ENCODE data around the gene CLDN24. TPM values are rescaled to one million over a fixed set of nuclear protein-coding genes. Genes with fewer than 3 reads are reported as not detected.
A peak's percentile ranks its signal among the peaks of the same experiment; 100 is the strongest.

The CLDN24 gene
- total RNA-seq, 4 donors from 2014 or later = not detected

GRCh38 chr4:183344523-183345255 is 22.5 kb upstream of the CLDN24 start:
- H3K9me3 ChIP-seq = no peaks in the 10 kb centered on the region
- WGBS, 2 donors (ENCODE audit: low coverage in 1 of 2) = 100% methylated on average over 1 of the region's 15 CpGs; no CpG with 5 or more reads in 1 of the 2 donors
- ATAC-seq = no peak
- TF ChIP-seq CTCF (IDR thresholded peaks at IDR 0.05) = no peak
- TF ChIP-seq POLR2A (IDR thresholded peaks at IDR 0.05) = no peak
- TF ChIP-seq EP300 (IDR thresholded peaks at IDR 0.05) = no peak
- no peak for TF ChIP-seq POLR2AphosphoS5 (IDR thresholded peaks at IDR 0.05)
- peaks cover 0 to 9% (median 0%) of the 10 kb centered on the region in 3 donors for H3K4me1 ChIP-seq
- H3K27me3 ChIP-seq = peaks cover 54% of the 10 kb centered on the region
- no peaks in the 10 kb centered on the region for H3K36me3 ChIP-seq
- no peak overlapping the region for H3K4me3 ChIP-seq
- no peak overlapping the region for H3K27ac ChIP-seq

GRCh38 chr4:183343730-183344129 is 21.5 kb upstream of the CLDN24 start:
- no peak overlapping the region for H3K27ac ChIP-seq
- WGBS, 2 donors (ENCODE audit: low coverage in 1 of 2) = 88 to 100% methylated on average over 1 to 6 of the region's 7 CpGs
- TF ChIP-seq POLR2AphosphoS5 (IDR thresholded peaks at IDR 0.05) (no peak), POLR2A (IDR thresholded peaks at IDR 0.05) (no peak), CTCF (IDR thresholded peaks at IDR 0.05) (no peak), EP300 (IDR thresholded peaks at IDR 0.05) (no peak)
- no peaks in the 10 kb centered on the region for H3K36me3 ChIP-seq
- no peaks in the 10 kb centered on the region for H3K9me3 ChIP-seq
- no peak overlapping the region for H3K4me3 ChIP-seq
- H3K4me1 ChIP-seq = peaks cover 0 to 9% (median 0%) of the 10 kb centered on the region in 3 donors
- H3K27me3 ChIP-seq = peaks cover 49% of the 10 kb centered on the region
- no peak for ATAC-seq

- WGBS, 2 donors (ENCODE audit: low coverage in 1 of 2) = 12 to 37% methylated on average over 10 to 14 of the region's 40 CpGs
- Histone ChIP-seq H3K4me3 (peak overlapping the region in 1 of 2 donors; percentile 16), H3K36me3 (no peaks in the 10 kb centered on the region), H3K4me1 (peaks cover 0 to 9% (median 0%) of the 10 kb centered on the region in 3 donors), H3K27me3 (peaks cover 41% of the 10 kb centered on the region), H3K27ac (no peak overlapping the region), H3K9me3 (no peaks in the 10 kb centered on the region)
- TF ChIP-seq POLR2A (IDR thresholded peaks at IDR 0.05) = no peak
- no peak for TF ChIP-seq EP300 (IDR thresholded peaks at IDR 0.05)
- TF ChIP-seq CTCF (IDR thresholded peaks at IDR 0.05) = no peak
- no peak for TF ChIP-seq POLR2AphosphoS5 (IDR thresholded peaks at IDR 0.05)
- ATAC-seq = no peak
These were observed 20.6 kb upstream of the CLDN24 start for GRCh38 chr4:183342541-183343533.

- Histone ChIP-seq H3K4me3 (no peak overlapping the region), H3K9me3 (no peaks in the 10 kb centered on the region), H3K4me1 (peaks cover 0 to 5% (median 0%) of the 10 kb centered on the region in 3 donors), H3K36me3 (no peaks in the 10 kb centered on the region), H3K27me3 (peaks cover 10% of the 10 kb centered on the region), H3K27ac (no peak overlapping the region)
- TF ChIP-seq CTCF (IDR thresholded peaks at IDR 0.05) (no peak), EP300 (IDR thresholded peaks at IDR 0.05) (no peak), POLR2A (IDR thresholded peaks at IDR 0.05) (no peak), POLR2AphosphoS5 (IDR thresholded peaks at IDR 0.05) (no peak)
- ATAC-seq = no peak
- no CpG with 5 or more reads among the region's 7 CpGs for WGBS, 2 donors (ENCODE audit: low coverage in 1 of 2)
These were observed 15.6 kb upstream of the CLDN24 start for GRCh38 chr4:183337833-183338232.
